Thymus (tissue), 11 donors: ENCODE results near the gene GBGT1. TPM values are rescaled to one million over a fixed set of nuclear protein-coding genes. Genes with fewer than 3 reads are reported as not detected.

Source experiments
- DNase-seq, 9 donors: peaks; one replicate each; pipeline ENCODE4 v3.0.0-alpha.2; 2013; ENCODE audit warnings: low spot score in 9 of 9, low read depth in 6 of 9, missing footprints in 1 of 9
- H3K27ac ChIP-seq, 2 donors: one replicate each; pipeline ENCODE4 v1.5.1; 2013; ENCODE audit warnings: control low read depth in 1 of 2, low read depth in 1 of 2, low read length in 1 of 2, mild to moderate bottlenecking in 1 of 2, moderate library complexity in 1 of 2
- H3K27me3 ChIP-seq, 2 donors: one replicate each; pipeline ENCODE4 v1.5.1; 2013; ENCODE audit warnings: low read length in 1 of 2; ENCODE audit not compliant: control insufficient read depth in 2 of 2, insufficient read depth in 1 of 2
- H3K36me3 ChIP-seq, 2 donors: one replicate each; pipeline ENCODE4 v1.5.1; 2013; ENCODE audit warnings: low read length in 1 of 2, mild to moderate bottlenecking in 1 of 2, moderate library complexity in 1 of 2; ENCODE audit not compliant: control insufficient read depth in 2 of 2, insufficient read depth in 2 of 2
- H3K4me1 ChIP-seq, 2 donors: one replicate each; pipeline ENCODE4 v1.5.1; 2013; ENCODE audit warnings: low read length in 2 of 2; ENCODE audit not compliant: control insufficient read depth in 2 of 2, insufficient read depth in 2 of 2
- H3K4me3 ChIP-seq, 2 donors: one replicate each; pipeline ENCODE4 v1.5.1; 2013; ENCODE audit warnings: low read length in 2 of 2, control low read depth in 1 of 2, mild to moderate bottlenecking in 1 of 2
- H3K9me3 ChIP-seq, 2 donors: one replicate each; pipeline ENCODE4 v1.5.1; 2013; ENCODE audit warnings: low read length in 1 of 2, mild to moderate bottlenecking in 1 of 2; ENCODE audit not compliant: control insufficient read depth in 2 of 2, insufficient read depth in 1 of 2
- WGBS: extraction: QIAGEN DNeasy Blood & Tissue Kit; methylation state at CpG from one replicate; pipeline ENCODE4 v1.1.7; 2013; 5-methylcytosine and 5-hydroxymethylcytosine counted together
- polyA plus RNA-seq: library from polyadenylated mRNA; stranded (reverse); fragments of 200-250 nt; gene quantifications from one replicate; pipeline ENCODE4 v1.2.3, GENCODE V29; 2013
- total RNA-seq: library from RNA; stranded (reverse); fragments of 120-200 nt; gene quantifications from one replicate; pipeline ENCODE4 v1.2.4, GENCODE V29; 2013
- donor health status: healthy.

GBGT1 gene
- total and polyA plus RNA-seq, 2 donors = 3.0 to 5.3 TPM

DNA sequence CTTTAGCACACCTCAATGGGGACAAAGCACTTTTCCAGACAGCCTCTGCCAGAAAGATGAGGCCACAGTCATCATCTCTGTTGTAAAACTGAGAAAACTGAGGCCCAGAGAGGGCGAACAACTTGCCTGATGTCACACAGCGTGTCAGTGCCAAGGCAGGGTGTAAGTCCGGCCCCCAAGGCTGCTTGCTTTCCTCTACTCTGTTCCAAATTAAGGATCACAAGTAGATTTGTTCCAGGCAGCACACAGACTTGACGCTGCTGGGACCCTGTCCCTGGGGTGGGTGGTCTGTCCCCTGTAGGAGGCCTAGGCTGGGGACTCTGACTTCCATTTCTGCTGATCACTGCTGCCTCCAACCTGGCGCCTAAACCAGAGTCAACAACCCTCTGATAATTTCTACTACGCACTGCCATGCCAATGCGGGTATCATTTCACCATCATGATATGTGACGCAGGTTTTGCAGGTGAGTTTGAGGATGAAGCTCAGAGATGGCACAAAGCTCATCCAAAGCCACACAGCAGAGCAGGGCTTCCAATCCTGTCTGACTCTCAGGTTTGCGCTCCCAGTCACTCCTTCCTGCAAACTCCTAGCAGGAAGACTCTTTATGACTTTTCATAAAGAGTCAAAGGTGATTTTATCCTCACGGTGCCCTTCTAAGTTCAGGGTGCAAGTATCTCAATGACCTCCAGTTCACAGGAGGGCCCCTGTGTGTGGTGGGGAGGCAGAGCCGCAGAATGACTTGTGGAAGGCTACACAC, 29.1 kb downstream of the GBGT1 start:
- H3K27ac ChIP-seq = peak overlapping the region; percentile 87 to 99
- peaks cover 16 to 63% of the 10 kb centered on the region in 2 donors for H3K4me1 ChIP-seq
- no peak for DNase-seq
- H3K9me3 ChIP-seq = no peaks in the 10 kb centered on the region
- H3K27me3 ChIP-seq = no peaks in the 10 kb centered on the region
- WGBS = 93% methylated on average over 11 of the region's 11 CpGs
- no peak overlapping the region for H3K4me3 ChIP-seq
- peaks cover 0 to 7% of the 10 kb centered on the region in 2 donors for H3K36me3 ChIP-seq

DNA sequence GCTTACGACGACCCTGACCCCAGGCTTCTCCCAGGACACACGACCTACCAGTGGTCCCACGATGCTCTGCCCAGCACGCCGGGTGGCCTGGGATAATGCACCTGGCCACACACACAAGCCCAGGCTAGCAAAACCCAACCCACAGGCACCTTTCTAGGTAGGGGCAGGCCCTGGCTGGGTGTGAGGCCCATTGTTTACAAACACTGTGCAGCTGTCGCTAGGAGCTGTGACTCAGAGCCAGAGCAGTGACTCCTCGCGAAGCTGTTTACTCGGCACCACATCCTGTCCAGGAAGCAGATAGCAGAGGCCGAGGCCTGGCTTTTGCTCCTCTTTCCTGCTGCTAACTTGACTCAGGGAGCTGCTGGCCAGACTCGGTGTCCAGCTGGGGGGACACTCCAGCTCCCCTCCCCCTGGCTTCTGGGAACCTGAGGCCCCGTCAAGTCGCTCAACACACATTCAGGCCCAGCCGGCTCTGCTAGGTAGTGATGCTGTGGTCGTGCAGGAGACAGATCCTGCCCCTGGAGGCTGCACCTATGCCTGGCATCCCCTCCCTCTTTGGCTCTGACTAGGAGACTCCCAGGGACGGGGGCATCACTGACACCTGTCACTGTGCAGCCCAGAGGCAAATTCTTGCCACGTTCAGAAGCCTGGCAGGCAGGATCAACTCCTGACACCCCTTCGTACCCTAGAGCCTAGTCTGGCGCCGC, 29.9 kb downstream of the GBGT1 start:
- H3K27me3 ChIP-seq = no peaks in the 10 kb centered on the region
- peak in 7 of 9 donors; percentile 52 to 93 (median 80) for DNase-seq
- H3K4me1 ChIP-seq = peaks cover 16 to 64% of the 10 kb centered on the region in 2 donors
- WGBS = 65% methylated on average over 21 of the region's 21 CpGs
- H3K9me3 ChIP-seq = no peaks in the 10 kb centered on the region
- H3K36me3 ChIP-seq = peaks cover 0 to 7% of the 10 kb centered on the region in 2 donors
- no peak overlapping the region for H3K4me3 ChIP-seq
- peak overlapping the region; percentile 91 to 99 for H3K27ac ChIP-seq

DNA sequence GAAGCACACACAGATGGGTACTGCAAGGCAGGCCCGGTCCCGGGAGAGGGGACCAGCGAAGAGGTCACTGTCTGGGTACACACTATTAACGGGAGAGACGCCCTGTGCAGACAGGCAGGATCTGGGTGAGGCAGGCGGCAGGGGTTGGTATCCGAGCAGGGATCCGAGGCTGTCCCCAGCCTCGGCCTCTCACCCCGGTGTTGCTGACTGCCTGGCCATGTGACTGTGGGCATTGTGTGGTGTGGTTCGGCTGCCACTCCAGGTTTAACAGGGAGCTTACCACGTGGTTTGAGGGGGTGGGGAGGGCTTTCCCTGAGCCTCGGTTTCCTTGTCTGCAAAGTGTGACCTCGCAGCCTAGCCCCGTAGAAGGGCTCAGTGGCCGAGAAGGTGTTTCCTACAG, 31.5 kb downstream of the GBGT1 start:
- H3K9me3 ChIP-seq = no peaks in the 10 kb centered on the region
- no peak for DNase-seq
- peaks cover 16 to 67% of the 10 kb centered on the region in 2 donors for H3K4me1 ChIP-seq
- no peaks in the 10 kb centered on the region for H3K27me3 ChIP-seq
- peak overlapping the region in 1 of 2 donors; percentile 65 for H3K27ac ChIP-seq
- no peak overlapping the region for H3K4me3 ChIP-seq
- peaks cover 0 to 6% of the 10 kb centered on the region in 2 donors for H3K36me3 ChIP-seq
- WGBS = 94% methylated on average over 16 of the region's 16 CpGs

DNA sequence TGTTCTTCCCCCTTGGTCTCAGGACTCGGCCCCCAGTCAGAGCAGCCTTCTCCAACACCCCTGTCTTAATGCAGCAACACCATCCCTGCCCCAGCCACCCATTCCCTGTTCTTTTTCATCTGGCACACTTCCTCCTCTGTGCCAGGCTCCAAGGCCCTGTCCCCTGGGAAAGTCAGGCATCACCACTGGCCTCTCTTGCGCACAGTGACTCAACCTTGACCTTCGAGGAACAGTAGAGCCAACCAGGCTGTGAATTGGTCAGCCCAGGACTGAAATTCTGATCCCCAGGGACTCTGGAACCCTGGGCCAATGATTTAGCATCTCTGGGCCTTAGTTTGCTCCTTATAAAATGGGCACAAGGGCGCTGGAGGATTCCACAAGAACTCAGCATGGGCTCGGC, 32.2 kb downstream of the GBGT1 start:
- Histone ChIP-seq H3K27me3 (no peaks in the 10 kb centered on the region), H3K27ac (peak overlapping the region in 1 of 2 donors; percentile 82), H3K4me1 (peaks cover 16 to 74% of the 10 kb centered on the region in 2 donors), H3K9me3 (no peaks in the 10 kb centered on the region), H3K4me3 (no peak overlapping the region), H3K36me3 (peaks cover 0 to 7% of the 10 kb centered on the region in 2 donors)
- DNase-seq = no peak
- WGBS = 95% methylated on average over 5 of the region's 5 CpGs

DNA sequence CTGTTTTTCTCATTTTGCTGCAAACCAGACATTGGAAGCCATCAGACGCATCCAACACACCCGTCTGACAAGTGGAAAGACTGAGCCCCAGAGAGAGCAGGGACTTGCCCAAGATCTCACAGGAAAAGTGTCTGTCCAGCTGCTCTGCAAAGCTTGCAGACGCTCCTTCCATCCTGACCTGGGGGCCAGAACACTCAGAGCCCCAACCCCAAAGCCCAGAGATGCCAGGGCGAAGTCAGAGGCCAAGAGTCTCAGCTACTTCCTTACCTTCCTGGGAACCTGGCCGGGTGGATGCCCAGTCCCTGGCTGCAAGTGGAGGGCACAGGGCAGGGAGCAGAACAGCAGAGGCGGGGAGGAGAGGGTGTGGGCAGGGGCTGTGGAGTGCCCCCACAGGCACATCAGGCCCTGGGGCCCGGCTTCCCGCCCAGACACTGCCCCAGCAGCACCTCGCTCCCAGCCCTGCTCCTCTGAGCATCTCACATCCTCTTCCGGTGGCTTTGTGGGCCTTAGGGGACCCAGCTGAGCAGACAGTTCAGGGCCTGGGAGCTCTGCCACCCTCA, 32.9 kb downstream of the GBGT1 start:
- Histone ChIP-seq H3K36me3 (peaks cover 0 to 7% of the 10 kb centered on the region in 2 donors), H3K4me3 (peak overlapping the region; percentile 19 to 26), H3K4me1 (peaks cover 16 to 76% of the 10 kb centered on the region in 2 donors), H3K27me3 (no peaks in the 10 kb centered on the region), H3K9me3 (no peaks in the 10 kb centered on the region), H3K27ac (peak overlapping the region; percentile 66 to 78)
- WGBS = 72% methylated on average over 10 of the region's 10 CpGs
- DNase-seq = peak in 2 of 9 donors; percentile 48 to 78

DNA sequence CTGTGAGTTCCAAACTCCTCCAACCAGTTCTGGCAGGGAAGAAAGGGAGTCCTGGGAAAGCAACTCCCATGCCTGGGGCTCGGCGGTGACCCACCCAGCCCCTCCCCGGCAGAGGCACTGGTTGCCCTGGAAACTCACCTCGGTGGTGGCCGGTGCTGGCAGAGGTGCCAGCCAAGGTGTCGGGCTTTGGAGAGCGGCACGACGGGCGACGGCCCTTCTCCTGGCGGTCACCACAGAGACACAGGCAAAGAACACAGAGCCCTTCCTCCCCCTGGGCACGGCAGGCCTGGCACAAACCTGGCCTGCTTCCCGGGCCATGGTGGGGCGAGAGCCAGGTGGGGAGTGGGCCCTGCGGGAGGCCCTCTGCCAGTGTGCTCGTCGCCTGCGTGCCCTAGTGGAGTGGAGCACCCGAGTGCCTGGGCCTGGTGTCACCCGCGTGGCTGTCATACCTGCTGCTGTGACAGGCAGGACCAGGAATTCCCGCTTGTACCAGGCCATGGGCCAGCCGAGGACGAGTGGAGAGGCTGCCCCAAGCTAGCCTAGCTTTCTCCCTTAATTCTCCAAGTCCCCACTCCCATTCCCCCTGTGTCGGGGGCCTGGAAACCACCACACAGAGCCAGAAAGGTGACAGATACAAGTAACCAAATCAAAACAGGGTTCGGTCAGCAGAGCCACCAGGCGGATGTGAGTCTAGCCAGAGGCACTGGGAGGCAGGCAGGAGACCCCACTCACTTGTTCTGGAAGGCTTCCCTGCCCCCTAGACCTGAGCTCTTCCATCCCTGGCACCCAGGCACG, 34.5 kb downstream of the GBGT1 start:
- Histone ChIP-seq H3K36me3 (peaks cover 0 to 3% of the 10 kb centered on the region in 2 donors), H3K4me3 (no peak overlapping the region), H3K27me3 (no peaks in the 10 kb centered on the region), H3K9me3 (no peaks in the 10 kb centered on the region), H3K4me1 (peaks cover 16 to 66% of the 10 kb centered on the region in 2 donors), H3K27ac (no peak overlapping the region)
- 93% methylated on average over 29 of the region's 29 CpGs for WGBS
- DNase-seq = no peak

DNA sequence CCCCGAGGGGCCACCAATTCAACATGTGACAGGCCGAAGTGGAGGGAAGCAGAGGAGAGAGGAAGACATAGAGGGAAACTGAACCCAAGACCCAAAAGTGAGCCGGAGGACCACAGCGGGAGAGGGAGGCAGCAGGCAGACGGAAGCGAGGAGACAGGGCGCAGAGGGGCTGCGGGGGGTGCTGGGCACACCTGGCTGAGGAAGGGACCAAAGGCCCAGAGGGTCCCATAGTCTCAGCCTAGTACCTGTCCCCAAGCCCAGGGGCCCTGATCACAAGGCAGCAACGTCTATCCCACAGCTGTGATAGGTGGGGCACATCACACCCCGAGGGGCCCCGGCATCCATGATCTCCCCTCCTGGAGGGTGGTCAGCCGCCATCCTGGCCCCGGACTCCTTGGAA, 35.6 kb downstream of the GBGT1 start:
- Histone ChIP-seq H3K27ac (no peak overlapping the region), H3K9me3 (no peaks in the 10 kb centered on the region), H3K4me1 (peaks cover 11 to 59% of the 10 kb centered on the region in 2 donors), H3K27me3 (no peaks in the 10 kb centered on the region), H3K4me3 (no peak overlapping the region), H3K36me3 (peaks cover 0 to 3% of the 10 kb centered on the region in 2 donors)
- 96% methylated on average over 13 of the region's 13 CpGs for WGBS
- no peak for DNase-seq

DNA sequence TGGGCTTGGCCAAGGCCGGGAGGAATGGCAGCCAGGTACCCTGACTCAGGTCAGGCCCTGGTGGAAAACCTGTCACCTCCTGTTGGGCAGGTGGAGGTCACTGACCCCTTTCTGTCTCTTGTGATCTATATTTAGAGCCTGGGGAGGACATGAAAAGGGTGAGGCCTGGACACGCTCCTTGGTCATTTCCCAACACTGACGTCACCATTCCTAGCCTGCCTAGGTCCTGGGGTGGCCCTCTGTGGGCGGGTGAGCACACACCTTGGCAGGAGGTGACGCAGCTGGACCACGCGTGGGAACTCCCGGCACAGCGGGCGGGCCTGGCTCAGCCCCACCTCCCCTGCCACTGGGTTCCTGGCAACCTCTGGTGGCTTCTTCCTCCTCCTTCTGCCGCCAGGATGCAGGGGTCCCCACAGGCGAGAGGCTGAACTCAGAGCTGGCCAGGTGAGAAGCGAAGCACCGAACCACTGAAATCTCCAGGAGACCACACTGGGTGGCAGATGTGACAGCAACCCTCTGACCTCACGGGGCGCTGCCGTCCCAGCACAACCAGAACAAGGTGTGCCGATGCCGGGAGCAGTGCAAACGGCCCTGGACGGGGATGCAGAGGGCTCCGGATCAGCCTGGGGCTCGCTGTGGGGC, 36.3 kb downstream of the GBGT1 start:
- no peak overlapping the region for H3K27ac ChIP-seq
- DNase-seq = no peak
- H3K27me3 ChIP-seq = no peaks in the 10 kb centered on the region
- peaks cover 0 to 3% of the 10 kb centered on the region in 2 donors for H3K36me3 ChIP-seq
- peaks cover 8 to 60% of the 10 kb centered on the region in 2 donors for H3K4me1 ChIP-seq
- H3K9me3 ChIP-seq = no peaks in the 10 kb centered on the region
- H3K4me3 ChIP-seq = no peak overlapping the region
- WGBS = 89% methylated on average over 23 of the region's 23 CpGs
